Measurements from ENCODE around the gene LILRA5. TPM values are rescaled to one million over a fixed set of nuclear protein-coding genes. Genes with fewer than 3 reads are reported as not detected.

Gene LILRA5
- total RNA-seq, 1 experiment from 2014 or later, result not detected

GRCh38 chr19:54352041-54352440 is 39.1 kb upstream of the LILRA5 start:
- no TSS peak for BruUV-seq (replicated peaks)
- Mint-ChIP-seq H3K4me1 (ENCODE audit: low read depth, unreplicated experiment) (peaks cover 15% of the 10 kb centered on the region), H3K4me3 (ENCODE audit: low read depth, unreplicated experiment) (no peak overlapping the region), H3K27me3 (ENCODE audit: unreplicated experiment) (peaks cover 33% of the 10 kb centered on the region), H3K27ac (ENCODE audit: unreplicated experiment) (no peak overlapping the region), H3K36me3 (ENCODE audit: insufficient read depth, unreplicated experiment) (peaks cover 8% of the 10 kb centered on the region), H3K9me3 (ENCODE audit: low read depth, unreplicated experiment) (peaks cover 13% of the 10 kb centered on the region)
- DNase-seq, result no peak
- CTCF ChIA-PET, result no interaction called here
- intact Hi-C loops (cut with micrococcal nuclease; ENCODE audit: unreplicated experiment), result no loop called here
- no peak for TF ChIP-seq CTCF (IDR thresholded peaks at IDR 0.05; ENCODE audit: unreplicated experiment)

DNA sequence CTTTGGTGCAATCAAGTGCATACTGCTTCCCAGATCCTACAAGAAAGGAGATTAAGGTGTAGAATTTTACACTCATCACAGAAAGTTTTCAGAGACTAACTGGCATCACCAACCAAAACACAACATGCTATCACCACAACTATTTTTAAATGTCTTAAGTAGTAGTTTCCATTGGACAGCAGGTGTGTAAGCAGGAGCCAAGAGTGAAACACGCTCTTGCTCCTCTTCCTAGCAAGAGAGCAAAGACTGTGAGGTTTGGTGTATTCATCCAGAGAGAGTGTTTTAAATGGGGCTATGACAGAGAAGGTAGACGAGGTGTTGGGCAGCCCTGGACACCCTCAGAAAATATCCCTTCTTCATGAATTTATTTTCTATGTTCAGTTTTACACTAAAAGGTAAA is 38.5 kb upstream of the LILRA5 start:
- peaks cover 8% of the 10 kb centered on the region for H3K36me3 Mint-ChIP-seq (ENCODE audit: insufficient read depth, unreplicated experiment)
- intact Hi-C loops (cut with micrococcal nuclease; ENCODE audit: unreplicated experiment), result no loop called here
- peaks cover 33% of the 10 kb centered on the region for H3K27me3 Mint-ChIP-seq (ENCODE audit: unreplicated experiment)
- H3K27ac Mint-ChIP-seq (ENCODE audit: unreplicated experiment), result no peak overlapping the region
- peaks cover 15% of the 10 kb centered on the region for H3K9me3 Mint-ChIP-seq (ENCODE audit: low read depth, unreplicated experiment)
- TF ChIP-seq CTCF (IDR thresholded peaks at IDR 0.05; ENCODE audit: unreplicated experiment), result no peak
- CTCF ChIA-PET, result no interaction called here
- peaks cover 15% of the 10 kb centered on the region for H3K4me1 Mint-ChIP-seq (ENCODE audit: low read depth, unreplicated experiment)
- no peak overlapping the region for H3K4me3 Mint-ChIP-seq (ENCODE audit: low read depth, unreplicated experiment)
- BruUV-seq (replicated peaks), result no TSS peak
- no peak for DNase-seq

GRCh38 chr19:54345938-54346386 is 33.0 kb upstream of the LILRA5 start:
- TF ChIP-seq CTCF (IDR thresholded peaks at IDR 0.05; ENCODE audit: unreplicated experiment), result no peak
- no peak overlapping the region for H3K4me3 Mint-ChIP-seq (ENCODE audit: low read depth, unreplicated experiment)
- intact Hi-C loops (cut with micrococcal nuclease; ENCODE audit: unreplicated experiment), result no loop called here
- H3K27ac Mint-ChIP-seq (ENCODE audit: unreplicated experiment), result no peak overlapping the region
- DNase-seq, result no peak
- H3K36me3 Mint-ChIP-seq (ENCODE audit: insufficient read depth, unreplicated experiment), result peaks cover 8% of the 10 kb centered on the region
- no TSS peak for BruUV-seq (replicated peaks)
- peaks cover 13% of the 10 kb centered on the region for H3K27me3 Mint-ChIP-seq (ENCODE audit: unreplicated experiment)
- H3K4me1 Mint-ChIP-seq (ENCODE audit: low read depth, unreplicated experiment), result peaks cover 25% of the 10 kb centered on the region
- CTCF ChIA-PET, result interaction anchor here (0.7 to 1.1 kb wide), 2 partner anchors 9 to 12 kb away, joined by 3 to 6 read pairs; no protein-coding TSS in a partner anchor
- H3K9me3 Mint-ChIP-seq (ENCODE audit: low read depth, unreplicated experiment), result peaks cover 15% of the 10 kb centered on the region

- H3K4me3 Mint-ChIP-seq (ENCODE audit: low read depth, unreplicated experiment), result peak overlapping the region; percentile 25
- peaks cover 24% of the 10 kb centered on the region for H3K27me3 Mint-ChIP-seq (ENCODE audit: unreplicated experiment)
- H3K36me3 Mint-ChIP-seq (ENCODE audit: insufficient read depth, unreplicated experiment), result peaks cover 8% of the 10 kb centered on the region
- intact Hi-C loops (cut with micrococcal nuclease; ENCODE audit: unreplicated experiment), result no loop called here
- DNase-seq, result no peak
- H3K27ac Mint-ChIP-seq (ENCODE audit: unreplicated experiment), result peak overlapping the region; percentile 49
- BruUV-seq (replicated peaks), result no TSS peak
- peaks cover 13% of the 10 kb centered on the region for H3K9me3 Mint-ChIP-seq (ENCODE audit: low read depth, unreplicated experiment)
- CTCF ChIA-PET, result interaction anchor here (0.5 to 0.6 kb wide), 2 partner anchors 703 to 772 kb away, joined by 3 to 5 read pairs; no protein-coding TSS in a partner anchor
- TF ChIP-seq CTCF (IDR thresholded peaks at IDR 0.05; ENCODE audit: unreplicated experiment), result no peak
- H3K4me1 Mint-ChIP-seq (ENCODE audit: low read depth, unreplicated experiment), result peaks cover 25% of the 10 kb centered on the region
These were observed 30.9 kb upstream of the LILRA5 start for GRCh38 chr19:54343868-54344267.

Measured in Calu3 (cell line).